ENCODE measurements around the gene STXBP6.

DNA sequence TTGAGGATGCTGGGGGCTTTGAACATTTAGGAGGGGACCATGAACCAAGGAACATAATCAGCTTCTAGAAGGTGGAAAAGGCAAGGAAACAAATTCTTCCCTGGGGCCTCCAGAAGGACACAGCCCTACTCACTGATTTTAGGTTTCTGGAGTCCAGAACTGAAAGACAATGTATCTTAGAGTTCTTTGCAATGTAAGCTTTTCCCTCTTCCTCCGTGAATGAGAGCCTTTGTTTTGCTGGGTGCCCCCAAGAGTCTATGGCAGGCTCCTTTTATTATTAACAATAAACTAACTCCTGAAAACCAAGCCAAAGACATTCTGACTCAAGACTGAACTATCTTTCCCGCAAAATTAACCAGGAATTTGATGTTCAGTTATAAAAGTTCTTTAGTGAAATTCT is 204.1 kb downstream of the STXBP6 start:
- TF ChIP-seq, protein P1, sequence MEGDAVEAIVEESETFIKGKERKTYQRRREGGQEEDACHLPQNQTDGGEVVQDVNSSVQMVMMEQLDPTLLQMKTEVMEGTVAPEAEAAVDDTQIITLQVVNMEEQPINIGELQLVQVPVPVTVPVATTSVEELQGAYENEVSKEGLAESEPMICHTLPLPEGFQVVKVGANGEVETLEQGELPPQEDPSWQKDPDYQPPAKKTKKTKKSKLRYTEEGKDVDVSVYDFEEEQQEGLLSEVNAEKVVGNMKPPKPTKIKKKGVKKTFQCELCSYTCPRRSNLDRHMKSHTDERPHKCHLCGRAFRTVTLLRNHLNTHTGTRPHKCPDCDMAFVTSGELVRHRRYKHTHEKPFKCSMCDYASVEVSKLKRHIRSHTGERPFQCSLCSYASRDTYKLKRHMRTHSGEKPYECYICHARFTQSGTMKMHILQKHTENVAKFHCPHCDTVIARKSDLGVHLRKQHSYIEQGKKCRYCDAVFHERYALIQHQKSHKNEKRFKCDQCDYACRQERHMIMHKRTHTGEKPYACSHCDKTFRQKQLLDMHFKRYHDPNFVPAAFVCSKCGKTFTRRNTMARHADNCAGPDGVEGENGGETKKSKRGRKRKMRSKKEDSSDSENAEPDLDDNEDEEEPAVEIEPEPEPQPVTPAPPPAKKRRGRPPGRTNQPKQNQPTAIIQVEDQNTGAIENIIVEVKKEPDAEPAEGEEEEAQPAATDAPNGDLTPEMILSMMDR (IDR thresholded peaks at IDR 0.05), result no peak
- no peak for TF ChIP-seq POLR2A (IDR thresholded peaks at IDR 0.05)

Measured in uterus (tissue), 2 donors.